Measurements from ENCODE around the gene EPOP. TPM values are rescaled to one million over a fixed set of nuclear protein-coding genes. Genes with fewer than 3 reads are reported as not detected.

EPOP gene
- total and polyA plus RNA-seq, 2 experiments from 2014 or later: 0.42 to 2.4 TPM

DNA sequence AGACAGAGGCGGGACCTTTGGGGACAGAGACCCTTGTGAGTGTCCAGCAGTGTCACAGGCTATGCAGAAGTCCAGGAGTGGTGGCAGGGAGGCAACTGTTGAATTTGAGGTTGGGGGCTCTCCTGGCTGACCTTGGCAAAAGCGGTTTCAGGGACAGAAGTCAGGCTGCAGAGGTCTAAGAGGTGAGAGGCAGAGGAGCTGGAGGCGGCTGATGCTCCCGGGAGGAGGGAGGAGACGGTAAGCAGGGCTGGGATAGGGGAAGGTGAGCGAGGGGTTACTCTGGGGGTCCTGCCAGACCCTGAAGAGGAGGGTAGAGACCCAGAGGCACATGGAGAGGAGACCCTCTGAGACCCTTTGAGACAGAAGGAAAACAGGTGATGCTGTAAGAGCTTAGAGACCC is 5.2 kb downstream of the EPOP start:
- peaks cover 2% of the 10 kb centered on the region; the same call in 1 of the 3 replicates for H3K9me3 Mint-ChIP-seq

DNA sequence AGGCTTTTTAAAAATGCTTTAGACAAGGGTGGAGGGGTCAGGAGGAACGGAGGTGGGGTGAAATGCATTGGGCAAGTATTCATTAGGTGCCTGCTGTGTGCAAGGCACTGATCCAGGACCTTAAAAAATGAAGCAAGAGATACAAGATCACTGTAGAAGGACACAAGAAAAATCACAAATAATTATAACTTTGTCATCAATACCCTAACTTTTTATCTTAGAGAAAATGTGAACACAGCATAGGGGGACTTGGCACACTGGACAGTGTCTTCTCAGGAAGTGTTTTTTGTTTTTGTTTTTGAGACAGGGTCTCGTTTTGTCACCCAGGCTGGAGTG is 7.0 kb downstream of the EPOP start:
- DNase-seq (ENCODE audit: low spot score) (no peak), ATAC-seq (no peak)
- no peak overlapping the region for H3K4me3 ChIP-seq
- H3K9me2 ChIP-seq (ENCODE audit: insufficient read depth): no peaks in the 10 kb centered on the region
- 0 out of 2 replicates have a peak, but pooled peaks cover 5% of the 10 kb centered on the region for H4K20me1 ChIP-seq (replicated peaks; ENCODE audit: insufficient read depth)
- TF ChIP-seq EZH2phosphoT487 (IDR thresholded peaks at IDR 0.05; ENCODE audit: unreplicated experiment) (no peak), ZNF114 (CRISPR knock-in tag; IDR thresholded peaks at IDR 0.05) (no peak), STAT1 (IDR thresholded peaks at IDR 0.05; ENCODE audit: unreplicated experiment) (no peak), ZNF331 (CRISPR knock-in tag; IDR thresholded peaks at IDR 0.05; ENCODE audit: low read depth) (no peak), POLR2AphosphoS5 (IDR thresholded peaks at IDR 0.05; ENCODE audit: low read depth) (no peak), NANOG (IDR thresholded peaks at IDR 0.05; ENCODE audit: borderline replicate concordance) (no peak), JUNB (IDR thresholded peaks at IDR 0.05; ENCODE audit: unreplicated experiment) (no peak)
- TF ChIP-seq, protein P1, sequence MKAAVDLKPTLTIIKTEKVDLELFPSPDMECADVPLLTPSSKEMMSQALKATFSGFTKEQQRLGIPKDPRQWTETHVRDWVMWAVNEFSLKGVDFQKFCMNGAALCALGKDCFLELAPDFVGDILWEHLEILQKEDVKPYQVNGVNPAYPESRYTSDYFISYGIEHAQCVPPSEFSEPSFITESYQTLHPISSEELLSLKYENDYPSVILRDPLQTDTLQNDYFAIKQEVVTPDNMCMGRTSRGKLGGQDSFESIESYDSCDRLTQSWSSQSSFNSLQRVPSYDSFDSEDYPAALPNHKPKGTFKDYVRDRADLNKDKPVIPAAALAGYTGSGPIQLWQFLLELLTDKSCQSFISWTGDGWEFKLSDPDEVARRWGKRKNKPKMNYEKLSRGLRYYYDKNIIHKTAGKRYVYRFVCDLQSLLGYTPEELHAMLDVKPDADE (IDR thresholded peaks at IDR 0.05): no peak
- TF ChIP-seq, protein P2, sequence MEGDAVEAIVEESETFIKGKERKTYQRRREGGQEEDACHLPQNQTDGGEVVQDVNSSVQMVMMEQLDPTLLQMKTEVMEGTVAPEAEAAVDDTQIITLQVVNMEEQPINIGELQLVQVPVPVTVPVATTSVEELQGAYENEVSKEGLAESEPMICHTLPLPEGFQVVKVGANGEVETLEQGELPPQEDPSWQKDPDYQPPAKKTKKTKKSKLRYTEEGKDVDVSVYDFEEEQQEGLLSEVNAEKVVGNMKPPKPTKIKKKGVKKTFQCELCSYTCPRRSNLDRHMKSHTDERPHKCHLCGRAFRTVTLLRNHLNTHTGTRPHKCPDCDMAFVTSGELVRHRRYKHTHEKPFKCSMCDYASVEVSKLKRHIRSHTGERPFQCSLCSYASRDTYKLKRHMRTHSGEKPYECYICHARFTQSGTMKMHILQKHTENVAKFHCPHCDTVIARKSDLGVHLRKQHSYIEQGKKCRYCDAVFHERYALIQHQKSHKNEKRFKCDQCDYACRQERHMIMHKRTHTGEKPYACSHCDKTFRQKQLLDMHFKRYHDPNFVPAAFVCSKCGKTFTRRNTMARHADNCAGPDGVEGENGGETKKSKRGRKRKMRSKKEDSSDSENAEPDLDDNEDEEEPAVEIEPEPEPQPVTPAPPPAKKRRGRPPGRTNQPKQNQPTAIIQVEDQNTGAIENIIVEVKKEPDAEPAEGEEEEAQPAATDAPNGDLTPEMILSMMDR (conservative IDR thresholded peaks at IDR 0.05; ENCODE audit: low read depth in 2 of 2): no peak
- TF ChIP-seq, protein P3, sequence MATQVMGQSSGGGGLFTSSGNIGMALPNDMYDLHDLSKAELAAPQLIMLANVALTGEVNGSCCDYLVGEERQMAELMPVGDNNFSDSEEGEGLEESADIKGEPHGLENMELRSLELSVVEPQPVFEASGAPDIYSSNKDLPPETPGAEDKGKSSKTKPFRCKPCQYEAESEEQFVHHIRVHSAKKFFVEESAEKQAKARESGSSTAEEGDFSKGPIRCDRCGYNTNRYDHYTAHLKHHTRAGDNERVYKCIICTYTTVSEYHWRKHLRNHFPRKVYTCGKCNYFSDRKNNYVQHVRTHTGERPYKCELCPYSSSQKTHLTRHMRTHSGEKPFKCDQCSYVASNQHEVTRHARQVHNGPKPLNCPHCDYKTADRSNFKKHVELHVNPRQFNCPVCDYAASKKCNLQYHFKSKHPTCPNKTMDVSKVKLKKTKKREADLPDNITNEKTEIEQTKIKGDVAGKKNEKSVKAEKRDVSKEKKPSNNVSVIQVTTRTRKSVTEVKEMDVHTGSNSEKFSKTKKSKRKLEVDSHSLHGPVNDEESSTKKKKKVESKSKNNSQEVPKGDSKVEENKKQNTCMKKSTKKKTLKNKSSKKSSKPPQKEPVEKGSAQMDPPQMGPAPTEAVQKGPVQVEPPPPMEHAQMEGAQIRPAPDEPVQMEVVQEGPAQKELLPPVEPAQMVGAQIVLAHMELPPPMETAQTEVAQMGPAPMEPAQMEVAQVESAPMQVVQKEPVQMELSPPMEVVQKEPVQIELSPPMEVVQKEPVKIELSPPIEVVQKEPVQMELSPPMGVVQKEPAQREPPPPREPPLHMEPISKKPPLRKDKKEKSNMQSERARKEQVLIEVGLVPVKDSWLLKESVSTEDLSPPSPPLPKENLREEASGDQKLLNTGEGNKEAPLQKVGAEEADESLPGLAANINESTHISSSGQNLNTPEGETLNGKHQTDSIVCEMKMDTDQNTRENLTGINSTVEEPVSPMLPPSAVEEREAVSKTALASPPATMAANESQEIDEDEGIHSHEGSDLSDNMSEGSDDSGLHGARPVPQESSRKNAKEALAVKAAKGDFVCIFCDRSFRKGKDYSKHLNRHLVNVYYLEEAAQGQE (IDR thresholded peaks at IDR 0.05; ENCODE audit: unreplicated experiment): no peak
- H3K27ac Mint-ChIP-seq: no peak overlapping the region
- peaks cover 33% of the 10 kb centered on the region for H3K4me1 ChIP-seq (ENCODE audit: insufficient read depth)
- H3K4me1 Mint-ChIP-seq: peaks cover 57% of the 10 kb centered on the region
- no peak overlapping the region for H3K4me3 Mint-ChIP-seq
- H3K27me3 Mint-ChIP-seq (ENCODE audit: insufficient read depth, low read depth, poor library complexity): peaks cover 59% of the 10 kb centered on the region
- no peaks in the 10 kb centered on the region for H3K79me2 ChIP-seq (replicated peaks; ENCODE audit: insufficient read depth)
- H2AFZ ChIP-seq: no peak overlapping the region
- H3K27me3 ChIP-seq (ENCODE audit: insufficient read depth): peaks cover 68% of the 10 kb centered on the region
- H3K36me3 Mint-ChIP-seq (ENCODE audit: low read depth): no peaks in the 10 kb centered on the region
- no peak overlapping the region for H3K4me2 ChIP-seq
- no peak overlapping the region for H3K27ac ChIP-seq (ENCODE audit: low read depth)
- no peaks in the 10 kb centered on the region for H3K36me3 ChIP-seq (ENCODE audit: insufficient read depth)
- peaks cover 14% of the 10 kb centered on the region; the same call in 1 of the 2 replicates for H3F3A ChIP-seq (replicated peaks; ENCODE audit: low read depth)
- H3K9me3 Mint-ChIP-seq: peaks cover 2% of the 10 kb centered on the region; the same call in 1 of the 3 replicates

More for the DNA sequence above, 5.2 kb downstream of the EPOP start:
- H3K36me3 Mint-ChIP-seq (ENCODE audit: low read depth): no peaks in the 10 kb centered on the region
- H3K36me3 ChIP-seq (ENCODE audit: insufficient read depth): no peaks in the 10 kb centered on the region
- no peak overlapping the region for H2AFZ ChIP-seq
- peaks cover 49% of the 10 kb centered on the region for H3K4me1 Mint-ChIP-seq
- no peak for ATAC-seq
- H3K4me3 ChIP-seq: no peak overlapping the region
- peaks cover 27% of the 10 kb centered on the region for H3K4me1 ChIP-seq (ENCODE audit: insufficient read depth)
- H3K27ac ChIP-seq (ENCODE audit: low read depth): no peak overlapping the region
- no peak overlapping the region; the same call in 2 of the 3 replicates for H3K4me3 Mint-ChIP-seq
- peaks cover 18% of the 10 kb centered on the region; the same call in 1 of the 2 replicates for H3F3A ChIP-seq (replicated peaks; ENCODE audit: low read depth)
- TF ChIP-seq ZNF114 (CRISPR knock-in tag; IDR thresholded peaks at IDR 0.05) (no peak), EZH2 (IDR thresholded peaks at IDR 0.05; ENCODE audit: low read depth, unreplicated experiment) (peak; percentile 56)
- DNase-seq (ENCODE audit: low spot score): no peak
- H4K20me1 ChIP-seq (replicated peaks; ENCODE audit: insufficient read depth): 0 out of 2 replicates have a peak, but pooled peaks cover 5% of the 10 kb centered on the region
- H3K9me2 ChIP-seq (ENCODE audit: insufficient read depth): no peaks in the 10 kb centered on the region
- H3K27me3 ChIP-seq (ENCODE audit: insufficient read depth): peaks cover 82% of the 10 kb centered on the region
- H3K27me3 Mint-ChIP-seq (ENCODE audit: insufficient read depth, low read depth, poor library complexity): peaks cover 67% of the 10 kb centered on the region
- H3K27ac Mint-ChIP-seq: no peak overlapping the region
- H3K4me2 ChIP-seq: peak overlapping the region; percentile 26; the same call in 1 of the 2 replicates
- no peaks in the 10 kb centered on the region for H3K79me2 ChIP-seq (replicated peaks; ENCODE audit: insufficient read depth)

Measured in GM23338 (cell line).